ENCODE results near the gene SELL.

DNA sequence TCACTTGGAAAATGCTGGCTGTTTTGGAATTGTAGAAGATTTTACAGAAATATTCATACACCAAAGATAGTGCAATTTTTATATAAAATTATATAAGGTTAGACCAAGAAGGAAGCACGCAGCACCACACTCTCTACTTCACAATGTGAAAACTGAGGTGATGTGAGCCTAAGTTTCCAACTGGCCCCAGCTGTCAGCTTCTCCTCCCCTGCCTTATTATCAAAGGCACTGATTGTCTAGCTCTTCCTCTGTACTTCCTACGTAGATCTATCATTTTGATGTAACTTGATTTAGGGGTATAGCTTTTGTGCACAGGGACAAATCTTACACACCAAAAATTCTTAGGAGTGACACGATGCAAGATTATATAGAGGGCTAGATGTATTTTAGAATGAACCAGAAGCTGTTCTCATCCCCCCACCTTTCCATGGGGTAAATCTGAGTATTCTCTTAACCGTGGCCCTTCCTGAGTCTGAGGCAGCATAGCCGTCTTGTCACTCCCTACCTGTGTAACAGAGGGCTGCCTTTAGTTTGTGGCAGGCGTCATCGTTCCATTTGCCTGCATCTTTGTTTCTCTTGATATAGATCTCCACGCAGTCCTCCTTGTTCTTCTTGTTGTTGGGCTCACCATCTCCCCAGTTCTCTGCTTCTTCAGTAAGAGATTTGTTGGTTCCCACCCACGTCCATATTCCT is 3.4 kb downstream of the SELL start:
- TF ChIP-seq, protein P1, sequence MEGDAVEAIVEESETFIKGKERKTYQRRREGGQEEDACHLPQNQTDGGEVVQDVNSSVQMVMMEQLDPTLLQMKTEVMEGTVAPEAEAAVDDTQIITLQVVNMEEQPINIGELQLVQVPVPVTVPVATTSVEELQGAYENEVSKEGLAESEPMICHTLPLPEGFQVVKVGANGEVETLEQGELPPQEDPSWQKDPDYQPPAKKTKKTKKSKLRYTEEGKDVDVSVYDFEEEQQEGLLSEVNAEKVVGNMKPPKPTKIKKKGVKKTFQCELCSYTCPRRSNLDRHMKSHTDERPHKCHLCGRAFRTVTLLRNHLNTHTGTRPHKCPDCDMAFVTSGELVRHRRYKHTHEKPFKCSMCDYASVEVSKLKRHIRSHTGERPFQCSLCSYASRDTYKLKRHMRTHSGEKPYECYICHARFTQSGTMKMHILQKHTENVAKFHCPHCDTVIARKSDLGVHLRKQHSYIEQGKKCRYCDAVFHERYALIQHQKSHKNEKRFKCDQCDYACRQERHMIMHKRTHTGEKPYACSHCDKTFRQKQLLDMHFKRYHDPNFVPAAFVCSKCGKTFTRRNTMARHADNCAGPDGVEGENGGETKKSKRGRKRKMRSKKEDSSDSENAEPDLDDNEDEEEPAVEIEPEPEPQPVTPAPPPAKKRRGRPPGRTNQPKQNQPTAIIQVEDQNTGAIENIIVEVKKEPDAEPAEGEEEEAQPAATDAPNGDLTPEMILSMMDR (IDR thresholded peaks at IDR 0.05; ENCODE audit: insufficient read depth, low read length, poor library complexity, severe bottlenecking): no peak
- no peak for TF ChIP-seq EZH2phosphoT487 (conservative IDR thresholded peaks at IDR 0.05; ENCODE audit: low read length)

Data from SU-DHL-6 (cell line).